GM12878 (cell line): ENCODE measurements around the gene C11orf58. TPM values are rescaled to one million over a fixed set of nuclear protein-coding genes. Genes with fewer than 3 reads are reported as not detected.

Experiments used
- ATAC-seq: fragments of 200-7000 bp; cut with Tn5 transposase; 3 replicates; pipeline ENCODE4 v1.9.1; 2020; ENCODE audit warnings: mild to moderate bottlenecking, moderate library complexity
- BruUV-seq: library from RNA; stranded (reverse); fragments of 400-500 nt; replicated peaks from 2 replicates; lab custom pipeline; 2021; lab: Mats Ljungman, UMichigan
- CTCF ChIA-PET: fragments of 300-600 bp; sonication (Branson Sonifier 250); formaldehyde crosslinking; extraction: SDS; loops from one replicate; lab custom pipeline; 2021; ENCODE audit warnings: inconsistent platforms; lab: Yijun Ruan, JAX
- POLR2A ChIA-PET: fragments of 350-600 bp; formaldehyde crosslinking; extraction: SDS; loops from one replicate; lab custom pipeline; 2021; ENCODE audit warnings: inconsistent platforms; lab: Charles Lee
- RAD21 ChIA-PET: fragments of 300-600 bp; sonication (Branson Sonifier 250); formaldehyde crosslinking; loops from one replicate; lab custom pipeline; 2023; ENCODE audit warnings: antibody characterized with exemption; ENCODE audit not compliant: unreplicated experiment; lab: Charles Lee
- SMC1A ChIA-PET: fragments of 300-600 bp; sonication (Branson Sonifier 250); formaldehyde crosslinking; loops from one replicate; lab custom pipeline; 2023; ENCODE audit not compliant: unreplicated experiment, uncharacterized antibody; lab: Charles Lee
- DNase-seq: peaks from one replicate; pipeline ENCODE4 v3.0.0-alpha.2; 2011; ENCODE audit warnings: low read depth, low spot score
- FAIRE-seq: peaks from 3 replicates; lab custom pipeline; 2011; peaks lifted over from hg19 to GRCh38; lab: Jason Lieb, UNC
- H2AFZ ChIP-seq: 2 replicates; pipeline ENCODE4 v1.6.0; 2011; ENCODE audit warnings: low read depth, low read length, control low read depth; ENCODE audit not compliant: control insufficient read depth
- H3K27ac ChIP-seq: 2 replicates; pipeline ENCODE4 v1.5.1; 2011; ENCODE audit warnings: control low read depth; ENCODE audit not compliant: control insufficient read depth, insufficient read depth
- H3K27me3 ChIP-seq, 2 experiments: replicated peaks in 1 of 2; 2 replicates each; pipeline versions ENCODE4 v1.6.0 to v1.6.1; 2011; ENCODE audit warnings: low read length in 1 of 2; ENCODE audit not compliant: control insufficient read depth in 2 of 2, insufficient read depth in 2 of 2
- H3K36me3 ChIP-seq, 2 experiments: 2 replicates each; pipeline ENCODE4 v1.5.1; 2011; ENCODE audit warnings: low read length in 1 of 2; ENCODE audit not compliant: control insufficient read depth in 2 of 2, insufficient read depth in 2 of 2
- H3K4me1 ChIP-seq: 2 replicates; pipeline ENCODE4 v1.6.1; 2011; ENCODE audit warnings: mild to moderate bottlenecking, low read length, moderate library complexity, mixed read lengths; ENCODE audit not compliant: control insufficient read depth, insufficient read depth
- H3K4me2 ChIP-seq: 2 replicates; pipeline ENCODE4 v1.6.0; 2011; ENCODE audit warnings: control low read depth; ENCODE audit not compliant: control insufficient read depth, insufficient read depth
- H3K4me3 ChIP-seq: fragments of 200-600 bp; sonication (generic); 2 replicates; pipeline ENCODE4 v1.5.1; 2016
- H3K79me2 ChIP-seq: 2 replicates; pipeline ENCODE4 v1.6.0; 2011; ENCODE audit warnings: low read length; ENCODE audit not compliant: control insufficient read depth, insufficient read depth
- H3K9ac ChIP-seq: 2 replicates; pipeline ENCODE4 v1.8.0; 2011; ENCODE audit warnings: low read length, control low read depth, mixed read lengths; ENCODE audit not compliant: control insufficient read depth, insufficient read depth
- H3K9me3 ChIP-seq: replicated peaks from 3 replicates; pipeline ENCODE4 v1.5.1; 2011; ENCODE audit warnings: mild to moderate bottlenecking, low read length; ENCODE audit not compliant: control insufficient read depth, insufficient read depth
- H4K20me1 ChIP-seq: 2 replicates; pipeline ENCODE4 v1.6.0; 2011; ENCODE audit not compliant: control insufficient read depth, insufficient read depth
- CHD2 ChIP-seq: IDR thresholded peaks from 2 replicates; pipeline ENCODE4 v1.6.1; 2011; ENCODE audit warnings: low read depth, low read length, improper control_type of control experiment, borderline replicate concordance
- CREB1 ChIP-seq: IDR thresholded peaks from 2 replicates; pipeline ENCODE4 v1.6.1; 2012; ENCODE audit warnings: low read depth, mild to moderate bottlenecking, inconsistent platforms
- CUX1 ChIP-seq: IDR thresholded peaks from 2 replicates; pipeline ENCODE4 v1.6.1; 2012; ENCODE audit warnings: improper control_type of control experiment, low read depth, low read length; ENCODE audit not compliant: insufficient replicate concordance
- GATAD2B ChIP-seq: fragments of 450-650 bp; conservative IDR thresholded peaks from 2 replicates; pipeline ENCODE4 v1.6.1; 2017; ENCODE audit warnings: low read depth, mild to moderate bottlenecking, moderate library complexity
- HDGF ChIP-seq: fragments of 450-650 bp; IDR thresholded peaks from 2 replicates; pipeline ENCODE4 v1.6.1; 2016; ENCODE audit warnings: antibody characterized with exemption
- KDM1A ChIP-seq: fragments of 200-600 bp; sonication (generic); IDR thresholded peaks from 2 replicates; pipeline ENCODE4 v1.6.1; 2016; ENCODE audit warnings: borderline replicate concordance
- MAX ChIP-seq: IDR thresholded peaks from 2 replicates; pipeline ENCODE4 v1.6.1; 2012; ENCODE audit warnings: low read depth, low read length, improper control_type of control experiment
- MEF2A ChIP-seq: IDR thresholded peaks from 2 replicates; pipeline ENCODE4 v1.6.1; 2011; ENCODE audit warnings: low read depth, mild to moderate bottlenecking, low read length, moderate library complexity; ENCODE audit not compliant: insufficient read depth
- NFYB ChIP-seq: IDR thresholded peaks from 2 replicates; pipeline ENCODE4 v1.6.1; 2011; ENCODE audit warnings: low read depth, mild to moderate bottlenecking, low read length, improper control_type of control experiment, moderate library complexity; ENCODE audit not compliant: insufficient read depth
- RELA ChIP-seq: fragments of 450-650 bp; IDR thresholded peaks from 2 replicates; pipeline ENCODE4 v1.8.0; 2014; ENCODE audit warnings: borderline replicate concordance; ENCODE audit not compliant: partially characterized antibody
- SMAD5 ChIP-seq: IDR thresholded peaks from 2 replicates; pipeline ENCODE4 v1.6.1; 2016; ENCODE audit warnings: antibody characterized with exemption, low read depth
- SUZ12 ChIP-seq: fragments of 200-600 bp; sonication (generic); IDR thresholded peaks from one replicate; pipeline ENCODE4 v1.6.1; 2018; ENCODE audit warnings: antibody characterized with exemption, mild to moderate bottlenecking; ENCODE audit not compliant: unreplicated experiment
- WRNIP1 ChIP-seq: IDR thresholded peaks from 2 replicates; pipeline ENCODE4 v1.6.1; 2011; ENCODE audit warnings: low read depth, low read length, improper control_type of control experiment, borderline replicate concordance
- ZNF384 ChIP-seq: IDR thresholded peaks from 2 replicates; pipeline ENCODE4 v1.6.1; 2012; ENCODE audit warnings: low read depth, mild to moderate bottlenecking, low read length, improper control_type of control experiment, borderline replicate concordance
- WGBS: methylation state at CpG from one replicate; pipeline ENCODE4 v1.1.6; 2016; ENCODE audit warnings: low lambda C conversion rate; ENCODE audit not compliant: insufficient replicate concordance, insufficient coverage; ENCODE audit errors: missing lambda C conversion rate; 5-methylcytosine and 5-hydroxymethylcytosine counted together
- in situ Hi-C: fragments of 300-500 bp; cut with MboI; formaldehyde crosslinking; loops from 9 replicates; pipeline ENCODE4 v1.14.3; 2018; ENCODE audit warnings: mixed read lengths
- intact Hi-C: fragments of 100-400 bp; cut with micrococcal nuclease; formaldehyde crosslinking; loops from one replicate; pipeline ENCODE4 v1.14.2; 2022; ENCODE audit not compliant: unreplicated experiment
- polyA plus RNA-seq, 11 experiments: library from polyadenylated mRNA; depleted of rRNA in 4 of 11; unstranded in 6 of 11; stranded (reverse) in 5 of 11; fragments of >200 nt; fragmentation: Nextera tagmentation in 4 of 11; fragmentation: Illumina TruSeq in 1 of 11; extraction: Ambion mirVana in 4 of 11; extraction: Trizol in 1 of 11; gene quantifications; 1 replicate in 1 of 11; 2 replicates in 10 of 11; pipeline versions ENCODE4 v1.2.1 to v1.2.3, GENCODE V29; 2011 to 2016; ENCODE audit warnings: inconsistent platforms in 2 of 11, missing spikeins in 2 of 11, low read depth in 1 of 11
- total RNA-seq, 4 experiments: library from RNA; depleted of rRNA in 3 of 4; stranded (reverse); fragments of >200 nt in 3 of 4; fragmentation: Illumina TruSeq in 1 of 4; extraction: Trizol in 1 of 4; gene quantifications; 2 replicates each; pipeline versions ENCODE4 v1.2.1 to v1.2.3, GENCODE V29; 2013 to 2021
- TF ChIP-seq, protein P1 (sequence below): IDR thresholded peaks from 2 replicates; pipeline ENCODE4 v1.6.1; 2012; ENCODE audit warnings: low read depth, low read length, improper control_type of control experiment
- TF ChIP-seq, protein P2 (sequence below): fragments of 450-650 bp; conservative IDR thresholded peaks from 2 replicates; pipeline ENCODE4 v1.6.1; 2017; ENCODE audit warnings: mild to moderate bottlenecking, moderate library complexity

Gene C11orf58
- total and polyA plus RNA-seq, 10 of the 15 experiments (the other 5 are each of a cell fraction or from before 2014, with no cell fraction given): 98.2 to 379 (median 211) TPM

GRCh38 chr11:16769386-16769785 lies 30.9 kb downstream of the C11orf58 start:
- H3K36me3 ChIP-seq: no peaks in the 10 kb centered on the region
- POLR2A ChIA-PET: interaction anchor here (0.6 to 1.0 kb wide), 2 partner anchors 15 to 309 kb away, joined by 3 to 4 read pairs; no protein-coding TSS in a partner anchor
- FAIRE-seq (no peak), DNase-seq (no peak), ATAC-seq (no peak)
- H3K79me2 ChIP-seq: no peaks in the 10 kb centered on the region
- H3K27me3 ChIP-seq: no peaks in the 10 kb centered on the region
- CTCF ChIA-PET: interaction anchor here (4.3 kb wide), 1 partner anchor 17 kb away, joined by 33 read pairs; no protein-coding TSS in a partner anchor
- no TSS peak for BruUV-seq
- TF ChIP-seq CUX1: no peak
- TF ChIP-seq SUZ12: no peak
- no peak for TF ChIP-seq RELA
- TF ChIP-seq HDGF: no peak
- TF ChIP-seq, protein P1, sequence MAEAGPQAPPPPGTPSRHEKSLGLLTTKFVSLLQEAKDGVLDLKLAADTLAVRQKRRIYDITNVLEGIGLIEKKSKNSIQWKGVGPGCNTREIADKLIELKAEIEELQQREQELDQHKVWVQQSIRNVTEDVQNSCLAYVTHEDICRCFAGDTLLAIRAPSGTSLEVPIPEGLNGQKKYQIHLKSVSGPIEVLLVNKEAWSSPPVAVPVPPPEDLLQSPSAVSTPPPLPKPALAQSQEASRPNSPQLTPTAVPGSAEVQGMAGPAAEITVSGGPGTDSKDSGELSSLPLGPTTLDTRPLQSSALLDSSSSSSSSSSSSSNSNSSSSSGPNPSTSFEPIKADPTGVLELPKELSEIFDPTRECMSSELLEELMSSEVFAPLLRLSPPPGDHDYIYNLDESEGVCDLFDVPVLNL: no peak
- no peak for TF ChIP-seq NFYB
- no peak for TF ChIP-seq CHD2
- TF ChIP-seq, protein P2, sequence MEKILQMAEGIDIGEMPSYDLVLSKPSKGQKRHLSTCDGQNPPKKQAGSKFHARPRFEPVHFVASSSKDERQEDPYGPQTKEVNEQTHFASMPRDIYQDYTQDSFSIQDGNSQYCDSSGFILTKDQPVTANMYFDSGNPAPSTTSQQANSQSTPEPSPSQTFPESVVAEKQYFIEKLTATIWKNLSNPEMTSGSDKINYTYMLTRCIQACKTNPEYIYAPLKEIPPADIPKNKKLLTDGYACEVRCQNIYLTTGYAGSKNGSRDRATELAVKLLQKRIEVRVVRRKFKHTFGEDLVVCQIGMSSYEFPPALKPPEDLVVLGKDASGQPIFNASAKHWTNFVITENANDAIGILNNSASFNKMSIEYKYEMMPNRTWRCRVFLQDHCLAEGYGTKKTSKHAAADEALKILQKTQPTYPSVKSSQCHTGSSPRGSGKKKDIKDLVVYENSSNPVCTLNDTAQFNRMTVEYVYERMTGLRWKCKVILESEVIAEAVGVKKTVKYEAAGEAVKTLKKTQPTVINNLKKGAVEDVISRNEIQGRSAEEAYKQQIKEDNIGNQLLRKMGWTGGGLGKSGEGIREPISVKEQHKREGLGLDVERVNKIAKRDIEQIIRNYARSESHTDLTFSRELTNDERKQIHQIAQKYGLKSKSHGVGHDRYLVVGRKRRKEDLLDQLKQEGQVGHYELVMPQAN: no peak
- no peak for TF ChIP-seq WRNIP1
- TF ChIP-seq ZNF384: no peak
- TF ChIP-seq CREB1: no peak
- no peak for TF ChIP-seq SMAD5
- no peak for TF ChIP-seq MAX
- no peak for TF ChIP-seq KDM1A
- TF ChIP-seq MEF2A: no peak
- TF ChIP-seq GATAD2B: no peak
- no peak overlapping the region for H3K27ac ChIP-seq
- SMC1A ChIA-PET: no interaction called here
- WGBS: 52% methylated on average over 3 of the region's 4 CpGs
- H3K4me2 ChIP-seq: no peak overlapping the region
- no peaks in the 10 kb centered on the region for H4K20me1 ChIP-seq
- no peak overlapping the region for H3K4me3 ChIP-seq
- H3K9me3 ChIP-seq: no peaks in the 10 kb centered on the region
- no peak overlapping the region for H2AFZ ChIP-seq
- RAD21 ChIA-PET: no interaction called here
- in situ Hi-C loops: no loop called here
- H3K9ac ChIP-seq: no peak overlapping the region
- H3K4me1 ChIP-seq: no peaks in the 10 kb centered on the region
- intact Hi-C loops: no loop called here
